PFSK-1 (cell line): Measurements from ENCODE around the gene PPP2R1B.

Source experiments
- FOXP2 ChIP-seq: optimal IDR thresholded peaks from 2 replicates; pipeline ENCODE3; 2011; ENCODE audit warnings: borderline replicate concordance, control low read depth, inconsistent platforms; ENCODE audit not compliant: insufficient read depth; ENCODE audit errors: extremely low read length, extremely low read depth
- POLR2AphosphoS5 ChIP-seq: IDR thresholded peaks from 2 replicates; pipeline ENCODE4 v1.6.1; 2012; ENCODE audit warnings: low read depth, mild to moderate bottlenecking, control low read depth, low read length, moderate library complexity
- REST ChIP-seq, 2 experiments: IDR thresholded peaks; 2 replicates each; pipeline versions ENCODE4 v1.6.1 to v1.8.0; 2011 to 2012; ENCODE audit warnings: low read depth in 2 of 2, low read length in 2 of 2, control low read depth in 1 of 2, inconsistent platforms in 1 of 2, mild to moderate bottlenecking in 1 of 2, moderate library complexity in 1 of 2; ENCODE audit not compliant: insufficient read depth in 1 of 2
- SIN3A ChIP-seq: IDR thresholded peaks from 2 replicates; pipeline ENCODE4 v1.6.1; 2012; ENCODE audit warnings: mild to moderate bottlenecking, low read length, moderate library complexity, borderline replicate concordance; ENCODE audit not compliant: insufficient read depth
- TAF1 ChIP-seq: IDR thresholded peaks from 2 replicates; pipeline ENCODE4 v1.6.1; 2012; ENCODE audit warnings: low read length, control low read depth, borderline replicate concordance; ENCODE audit not compliant: insufficient read depth

The PPP2R1B gene

GRCh38 chr11:111719379-111719778 lies 46.8 kb downstream of the PPP2R1B start:
- TF ChIP-seq SIN3A, result no peak
- no peak for TF ChIP-seq REST (IDR thresholded peaks at IDR 0.05; ENCODE audit: insufficient read depth in 1 of 2, low read depth in 2 of 2, low read length in 2 of 2)
- no peak for TF ChIP-seq TAF1
- TF ChIP-seq FOXP2, result no peak
- no peak for TF ChIP-seq POLR2AphosphoS5

GRCh38 chr11:111718859-111719258 lies 47.3 kb downstream of the PPP2R1B start:
- TF ChIP-seq REST (IDR thresholded peaks at IDR 0.05; ENCODE audit: insufficient read depth in 1 of 2, low read depth in 2 of 2, low read length in 2 of 2) (no peak), SIN3A (no peak), FOXP2 (no peak)

GRCh38 chr11:111718436-111718835 lies 47.8 kb downstream of the PPP2R1B start:
- no peak for TF ChIP-seq REST (IDR thresholded peaks at IDR 0.05; ENCODE audit: insufficient read depth in 1 of 2, low read depth in 2 of 2, low read length in 2 of 2)
- no peak for TF ChIP-seq FOXP2
- no peak for TF ChIP-seq SIN3A
- no peak for TF ChIP-seq TAF1
- TF ChIP-seq POLR2AphosphoS5, result no peak

GRCh38 chr11:111715142-111715816 lies 50.9 kb downstream of the PPP2R1B start:
- TF ChIP-seq POLR2AphosphoS5, result no peak
- no peak for TF ChIP-seq FOXP2
- no peak for TF ChIP-seq REST (IDR thresholded peaks at IDR 0.05; ENCODE audit: insufficient read depth in 1 of 2, low read depth in 2 of 2, low read length in 2 of 2)
- TF ChIP-seq TAF1, result no peak
- TF ChIP-seq SIN3A, result no peak

GRCh38 chr11:111714522-111714921 lies 51.7 kb downstream of the PPP2R1B start:
- no peak for TF ChIP-seq FOXP2
